OCI-LY7 (cell line): ENCODE data around the gene PIM2.

Source experiments
- EZH2phosphoT487 ChIP-seq: fragments of 200-600 bp; sonication (generic); IDR thresholded peaks from 2 replicates; pipeline ENCODE4 v1.6.1; 2018; ENCODE audit warnings: low read depth, borderline replicate concordance, mild to moderate bottlenecking, mixed run types, antibody characterized with exemption, low read length, moderate library complexity, mixed read lengths
- TF ChIP-seq, protein P1 (sequence below): fragments of 200-600 bp; sonication (generic); conservative IDR thresholded peaks from 2 replicates; pipeline ENCODE4 v1.5.1; 2014; ENCODE audit warnings: mild to moderate bottlenecking, antibody characterized with exemption, low read length, moderate library complexity, mixed read lengths

DNA sequence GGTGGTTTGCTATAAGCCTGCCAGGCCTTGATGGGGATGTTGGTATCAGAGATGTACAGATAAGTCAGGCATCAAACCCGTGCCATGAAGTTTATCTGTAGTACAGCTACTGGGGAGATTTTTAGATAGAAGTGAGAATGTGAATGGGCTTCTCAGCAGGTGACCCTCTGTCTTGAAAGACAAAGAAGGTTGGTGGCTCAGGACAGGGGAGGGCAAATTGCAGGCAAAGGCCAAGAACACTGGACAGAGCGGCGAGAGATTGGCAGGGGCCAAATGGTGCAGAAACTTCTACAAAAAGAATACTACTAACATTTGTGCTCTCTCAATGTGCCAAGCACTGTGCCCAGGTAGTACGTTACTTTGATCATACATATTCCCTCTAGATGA, 1.9 kb upstream of the PIM2 start:
- TF ChIP-seq, protein P1, sequence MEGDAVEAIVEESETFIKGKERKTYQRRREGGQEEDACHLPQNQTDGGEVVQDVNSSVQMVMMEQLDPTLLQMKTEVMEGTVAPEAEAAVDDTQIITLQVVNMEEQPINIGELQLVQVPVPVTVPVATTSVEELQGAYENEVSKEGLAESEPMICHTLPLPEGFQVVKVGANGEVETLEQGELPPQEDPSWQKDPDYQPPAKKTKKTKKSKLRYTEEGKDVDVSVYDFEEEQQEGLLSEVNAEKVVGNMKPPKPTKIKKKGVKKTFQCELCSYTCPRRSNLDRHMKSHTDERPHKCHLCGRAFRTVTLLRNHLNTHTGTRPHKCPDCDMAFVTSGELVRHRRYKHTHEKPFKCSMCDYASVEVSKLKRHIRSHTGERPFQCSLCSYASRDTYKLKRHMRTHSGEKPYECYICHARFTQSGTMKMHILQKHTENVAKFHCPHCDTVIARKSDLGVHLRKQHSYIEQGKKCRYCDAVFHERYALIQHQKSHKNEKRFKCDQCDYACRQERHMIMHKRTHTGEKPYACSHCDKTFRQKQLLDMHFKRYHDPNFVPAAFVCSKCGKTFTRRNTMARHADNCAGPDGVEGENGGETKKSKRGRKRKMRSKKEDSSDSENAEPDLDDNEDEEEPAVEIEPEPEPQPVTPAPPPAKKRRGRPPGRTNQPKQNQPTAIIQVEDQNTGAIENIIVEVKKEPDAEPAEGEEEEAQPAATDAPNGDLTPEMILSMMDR = no peak
- TF ChIP-seq EZH2phosphoT487 = no peak
